Karpas-422 (cell line): Measurements from ENCODE around the gene SLC25A29. TPM values are rescaled to one million over a fixed set of nuclear protein-coding genes. Genes with fewer than 3 reads are reported as not detected.
"Not testable (repeated sequence)": the region's sequence is repeated elsewhere in the genome, so short reads cannot be mapped to it uniquely, and the experiment has no call there.

Experiments
- DNase-seq: peaks from one replicate; pipeline ENCODE4 v3.0.0-alpha.2; 2015
- H2AFZ ChIP-seq: fragments of 200-600 bp; sonication (generic); 2 replicates; pipeline ENCODE4 v1.6.1; 2014; ENCODE audit warnings: antibody characterized with exemption, low read length, mixed read lengths
- H3K27ac ChIP-seq: fragments of 200-600 bp; sonication (generic); 2 replicates; pipeline ENCODE4 v1.5.1; 2014; ENCODE audit warnings: mild to moderate bottlenecking, low read length, moderate library complexity
- H3K27me3 ChIP-seq: fragments of 200-600 bp; sonication (generic); 2 replicates; pipeline ENCODE4 v1.6.1; 2014; ENCODE audit warnings: low read length, mixed read lengths
- H3K36me3 ChIP-seq: fragments of 200-600 bp; sonication (generic); 2 replicates; pipeline ENCODE4 v1.6.1; 2014; ENCODE audit warnings: low read length, mixed read lengths; ENCODE audit not compliant: insufficient read depth
- H3K4me1 ChIP-seq: fragments of 200-600 bp; sonication (generic); 2 replicates; pipeline ENCODE4 v1.6.1; 2014; ENCODE audit warnings: mild to moderate bottlenecking, low read length, mixed read lengths
- H3K4me2 ChIP-seq: fragments of 200-600 bp; sonication (generic); 2 replicates; pipeline ENCODE4 v1.6.1; 2014; ENCODE audit warnings: low read length, low read depth, mild to moderate bottlenecking; ENCODE audit not compliant: poor library complexity, severe bottlenecking
- H3K4me3 ChIP-seq: fragments of 200-600 bp; sonication (generic); 2 replicates; pipeline ENCODE4 v1.5.1; 2014; ENCODE audit warnings: mild to moderate bottlenecking, antibody characterized with exemption, low read length, mixed read lengths
- H3K79me2 ChIP-seq: fragments of 200-600 bp; sonication (generic); 2 replicates; pipeline ENCODE4 v1.6.1; 2014; ENCODE audit warnings: mild to moderate bottlenecking, low read length, mixed read lengths
- H3K9ac ChIP-seq: fragments of 200-600 bp; sonication (generic); 2 replicates; pipeline ENCODE4 v1.6.0; 2014; ENCODE audit warnings: low read length
- H3K9me2 ChIP-seq: fragments of 200-600 bp; sonication (generic), shearing (Covaris generic); replicated peaks from 2 replicates; pipeline ENCODE4 v1.6.0; 2014; ENCODE audit warnings: mild to moderate bottlenecking, low read length, moderate library complexity; ENCODE audit not compliant: insufficient read depth
- H3K9me3 ChIP-seq: fragments of 300-700, 200-600 bp; sonication (generic); 2 replicates; pipeline ENCODE4 v1.6.1; 2014; ENCODE audit warnings: low read length, mixed read lengths
- H4K20me1 ChIP-seq: fragments of 200-600 bp; sonication (generic); 2 replicates; pipeline ENCODE4 v1.6.1; 2014; ENCODE audit warnings: mild to moderate bottlenecking, antibody characterized with exemption, low read length, low read depth; ENCODE audit not compliant: insufficient read depth
- total RNA-seq: library from RNA; depleted of rRNA; stranded (reverse); fragments of >200 nt; shearing (Covaris generic); gene quantifications from 2 replicates; pipeline ENCODE4 v1.2.3, GENCODE V29; 2014; ENCODE audit warnings: low replicate concordance

Gene SLC25A29
- total RNA-seq, 1 experiment from 2014 or later: 29.4 TPM

DNA sequence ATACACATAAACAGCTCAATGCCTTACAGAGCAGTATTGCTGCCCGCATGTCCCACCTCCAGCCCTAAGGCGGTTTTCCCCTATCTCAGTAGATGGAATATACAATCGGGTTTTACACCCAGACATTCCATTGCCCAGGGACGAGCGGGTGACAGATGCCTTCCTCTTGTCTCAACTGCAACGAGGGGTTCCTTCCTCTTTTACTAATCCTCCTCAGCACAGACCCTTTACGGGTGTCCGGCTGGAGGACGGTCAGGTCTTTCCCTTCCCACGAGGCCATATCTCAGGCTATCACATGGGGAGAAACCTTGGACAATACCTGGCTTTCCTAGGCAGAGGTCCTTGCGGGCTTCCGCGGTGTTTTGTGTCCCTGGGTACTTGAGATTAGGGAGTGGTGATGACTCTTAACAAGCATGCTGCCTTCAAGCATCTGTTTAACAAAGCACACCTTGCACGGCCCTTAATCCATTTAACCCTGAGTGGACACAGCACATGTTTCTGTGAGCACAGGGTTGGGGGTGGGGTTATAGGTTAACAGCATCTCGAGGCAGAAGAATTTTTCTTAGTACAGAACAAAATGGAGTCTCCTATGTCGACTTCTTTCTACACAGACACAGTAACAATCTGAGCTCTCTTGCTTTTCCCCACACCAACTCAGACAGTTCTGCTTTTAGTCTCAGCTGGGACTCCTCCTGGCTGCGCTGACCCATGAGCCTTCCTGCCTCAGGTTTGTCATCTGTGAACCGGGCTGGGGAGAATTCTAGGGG lies 6.0 kb upstream of the SLC25A29 start:
- H3K27ac ChIP-seq: peak overlapping the region; percentile 7; the same call in 1 of the 2 replicates
- not testable (repeated sequence) for H3K36me3 ChIP-seq, H3K9me3 ChIP-seq, H4K20me1 ChIP-seq, H3K27me3 ChIP-seq, H3K79me2 ChIP-seq, H3K9me2 ChIP-seq
- H3K4me2 ChIP-seq: peak overlapping the region; percentile 43
- peak overlapping the region; percentile 25; the same call in 1 of the 2 replicates for H2AFZ ChIP-seq
- H3K4me1 ChIP-seq: peaks cover 22% of the 10 kb centered on the region
- H3K9ac ChIP-seq: peak overlapping the region; percentile 11
- peak; percentile 68 for DNase-seq
- H3K4me3 ChIP-seq: peak overlapping the region; percentile 21; the same call in 1 of the 2 replicates

DNA sequence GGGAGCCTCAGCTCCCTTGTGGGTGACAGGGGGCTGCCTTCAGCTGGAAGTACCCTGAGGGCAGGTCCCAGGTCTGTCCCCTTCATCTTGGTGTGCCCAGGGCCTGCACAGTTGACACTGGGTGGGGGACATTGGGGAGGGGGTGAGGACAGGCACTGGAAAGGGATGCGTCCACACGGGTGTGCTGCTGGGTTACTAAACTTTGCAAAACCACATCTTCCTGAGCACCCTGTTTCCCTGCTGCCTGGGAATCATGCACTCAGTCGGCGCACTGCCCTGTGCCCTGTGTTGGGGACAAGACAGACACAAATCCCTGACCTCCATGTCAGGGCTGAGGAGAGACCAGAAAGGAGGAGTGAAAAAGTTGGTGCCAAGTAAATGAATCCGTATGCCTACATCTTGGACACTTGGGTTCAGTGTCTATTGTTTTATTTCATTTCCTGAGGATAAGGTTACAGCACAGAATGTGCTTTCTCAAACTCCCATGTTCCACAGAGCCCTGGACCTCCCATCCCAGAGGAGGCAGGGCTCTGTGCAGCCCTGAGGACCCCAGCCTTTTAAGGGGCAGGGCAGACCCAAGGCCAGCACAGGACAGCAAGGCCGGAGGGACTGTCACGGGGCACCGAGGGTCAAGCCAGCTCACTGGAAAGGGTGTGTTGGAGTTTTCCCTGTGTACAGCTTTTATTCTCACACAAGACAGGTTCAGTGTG lies 2.9 kb upstream of the SLC25A29 start:
- DNase-seq: no peak
- no peaks in the 10 kb centered on the region for H3K79me2 ChIP-seq
- H3K36me3 ChIP-seq: no peaks in the 10 kb centered on the region
- no peak overlapping the region for H3K27ac ChIP-seq
- H3K9ac ChIP-seq: no peak overlapping the region
- H2AFZ ChIP-seq: no peak overlapping the region
- H3K27me3 ChIP-seq: no peaks in the 10 kb centered on the region
- H3K4me3 ChIP-seq: no peak overlapping the region
- H3K4me1 ChIP-seq: peaks cover 50% of the 10 kb centered on the region
- no peaks in the 10 kb centered on the region for H3K9me2 ChIP-seq
- no peak overlapping the region for H3K4me2 ChIP-seq
- H3K9me3 ChIP-seq: no peaks in the 10 kb centered on the region
- peaks cover 8% of the 10 kb centered on the region; the same call in 1 of the 2 replicates for H4K20me1 ChIP-seq

DNA sequence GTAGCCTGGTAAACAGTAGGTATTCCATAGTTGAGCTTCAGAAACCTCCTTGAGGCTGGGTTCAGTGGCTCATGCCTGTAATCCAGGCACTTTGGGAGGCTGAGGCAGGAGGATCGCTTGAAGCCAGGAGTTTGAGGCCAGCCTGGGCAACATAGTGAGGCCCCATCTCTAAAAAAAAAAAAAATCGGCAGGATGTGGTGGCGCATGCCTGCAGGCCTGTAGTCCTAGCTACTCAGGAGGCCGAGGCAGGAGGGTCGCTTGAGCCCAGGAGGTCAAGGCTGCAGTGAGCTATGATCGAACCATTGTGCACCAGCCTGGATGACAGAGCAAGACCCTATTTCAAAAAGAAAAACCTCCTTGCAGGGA lies 2.2 kb upstream of the SLC25A29 start:
- H3K9me2 ChIP-seq, H3K27ac ChIP-seq, H3K36me3 ChIP-seq, H2AFZ ChIP-seq, H3K79me2 ChIP-seq, H3K27me3 ChIP-seq, H3K9ac ChIP-seq, H3K9me3 ChIP-seq, DNase-seq, H3K4me2 ChIP-seq, H3K4me3 ChIP-seq: not testable (repeated sequence)
- Histone ChIP-seq H3K4me1 (peaks cover 52% of the 10 kb centered on the region), H4K20me1 (peaks cover 16% of the 10 kb centered on the region; the same call in 1 of the 2 replicates)

DNA sequence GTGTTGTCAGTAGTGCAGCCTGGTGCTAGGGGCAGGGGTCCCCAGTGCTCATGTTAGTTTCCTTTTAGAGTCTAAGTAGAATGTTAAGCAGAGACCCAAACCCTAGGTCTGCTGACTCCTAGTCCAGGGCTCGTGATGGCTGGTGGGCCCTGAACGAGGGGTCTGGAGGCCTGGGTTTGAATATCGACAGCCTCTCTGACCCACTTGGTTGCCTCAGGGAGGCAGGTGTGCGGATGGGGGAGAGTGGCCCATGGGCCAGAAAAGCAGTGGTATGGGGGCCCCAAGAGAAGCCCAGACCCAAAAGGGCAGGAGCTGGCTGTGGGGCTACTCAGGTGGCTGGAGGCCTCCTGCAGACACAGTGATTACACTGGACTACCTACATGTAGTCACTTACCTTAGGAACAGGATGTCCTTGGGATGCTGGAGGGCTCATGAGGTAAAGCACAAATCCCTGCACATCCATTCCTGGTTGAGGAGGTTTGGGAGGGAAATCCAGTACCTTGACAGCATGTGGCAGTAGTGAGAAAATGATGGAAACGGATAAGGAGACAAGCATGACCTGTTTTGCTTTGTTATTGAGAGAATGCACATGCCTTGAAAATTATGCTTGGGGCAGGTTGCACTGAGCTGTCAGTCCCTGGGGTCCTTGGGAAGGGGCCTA lies 1.7 kb upstream of the SLC25A29 start:
- peaks cover 16% of the 10 kb centered on the region; the same call in 1 of the 2 replicates for H4K20me1 ChIP-seq
- H3K27ac ChIP-seq: no peak overlapping the region
- no peak overlapping the region for H3K4me2 ChIP-seq
- no peak overlapping the region for H2AFZ ChIP-seq
- H3K36me3 ChIP-seq: no peaks in the 10 kb centered on the region
- DNase-seq: no peak
- H3K79me2 ChIP-seq: no peaks in the 10 kb centered on the region
- no peaks in the 10 kb centered on the region for H3K27me3 ChIP-seq
- peaks cover 54% of the 10 kb centered on the region for H3K4me1 ChIP-seq
- no peaks in the 10 kb centered on the region for H3K9me3 ChIP-seq
- no peak overlapping the region for H3K4me3 ChIP-seq
- H3K9me2 ChIP-seq: no peaks in the 10 kb centered on the region
- no peak overlapping the region for H3K9ac ChIP-seq

DNA sequence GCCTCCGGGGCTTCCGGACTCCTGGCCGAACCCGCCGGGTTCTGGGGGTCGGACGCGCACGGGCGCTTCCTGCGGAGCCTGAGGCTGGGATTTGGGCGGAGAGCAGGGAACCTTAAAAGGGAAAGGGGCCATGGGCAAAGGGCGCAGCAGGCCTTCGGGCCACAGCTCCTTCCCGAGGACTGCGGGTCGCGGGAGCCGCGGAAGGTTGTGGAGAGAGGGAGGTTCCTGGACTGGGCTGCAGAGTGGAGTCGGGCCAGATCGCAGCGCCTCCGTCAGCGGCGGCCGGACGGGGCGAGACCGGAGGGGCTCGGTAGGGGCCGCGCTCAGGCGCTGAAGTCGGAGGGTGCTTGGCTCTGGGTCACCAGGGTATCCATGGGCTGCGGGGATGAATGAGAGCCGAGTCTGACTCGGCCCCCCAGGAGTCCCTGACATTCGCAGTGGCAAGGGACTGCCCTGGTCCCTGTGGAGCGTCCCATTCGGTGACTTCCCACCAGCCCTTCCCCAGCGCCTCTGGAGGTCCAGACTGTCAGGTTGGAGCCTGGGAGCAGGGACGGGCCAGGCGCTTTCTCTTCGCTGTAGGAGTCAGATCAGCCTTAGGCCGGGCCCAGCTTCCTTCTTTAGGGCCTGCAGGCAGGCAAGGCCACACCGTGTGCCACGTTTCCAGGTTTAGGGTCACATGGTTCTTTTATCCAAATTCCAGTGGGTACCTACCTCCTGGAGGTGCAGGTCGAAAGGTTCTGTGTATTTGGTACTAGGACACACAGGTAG lies 938 bp upstream of the SLC25A29 start:
- Histone ChIP-seq H3K4me3 (peak overlapping the region; percentile 70), H3K36me3 (no peaks in the 10 kb centered on the region), H3K79me2 (no peaks in the 10 kb centered on the region), H4K20me1 (peaks cover 16% of the 10 kb centered on the region; the same call in 1 of the 2 replicates), H3K4me2 (peak overlapping the region; percentile 88), H2AFZ (0 out of 2 replicates have a peak overlapping the region, but pooled peaks have one; percentile 58), H3K9me3 (no peaks in the 10 kb centered on the region), H3K4me1 (peaks cover 47% of the 10 kb centered on the region), H3K9ac (peak overlapping the region; percentile 69), H3K27ac (no peak overlapping the region), H3K27me3 (no peaks in the 10 kb centered on the region), H3K9me2 (no peaks in the 10 kb centered on the region)
- DNase-seq: no peak

DNA sequence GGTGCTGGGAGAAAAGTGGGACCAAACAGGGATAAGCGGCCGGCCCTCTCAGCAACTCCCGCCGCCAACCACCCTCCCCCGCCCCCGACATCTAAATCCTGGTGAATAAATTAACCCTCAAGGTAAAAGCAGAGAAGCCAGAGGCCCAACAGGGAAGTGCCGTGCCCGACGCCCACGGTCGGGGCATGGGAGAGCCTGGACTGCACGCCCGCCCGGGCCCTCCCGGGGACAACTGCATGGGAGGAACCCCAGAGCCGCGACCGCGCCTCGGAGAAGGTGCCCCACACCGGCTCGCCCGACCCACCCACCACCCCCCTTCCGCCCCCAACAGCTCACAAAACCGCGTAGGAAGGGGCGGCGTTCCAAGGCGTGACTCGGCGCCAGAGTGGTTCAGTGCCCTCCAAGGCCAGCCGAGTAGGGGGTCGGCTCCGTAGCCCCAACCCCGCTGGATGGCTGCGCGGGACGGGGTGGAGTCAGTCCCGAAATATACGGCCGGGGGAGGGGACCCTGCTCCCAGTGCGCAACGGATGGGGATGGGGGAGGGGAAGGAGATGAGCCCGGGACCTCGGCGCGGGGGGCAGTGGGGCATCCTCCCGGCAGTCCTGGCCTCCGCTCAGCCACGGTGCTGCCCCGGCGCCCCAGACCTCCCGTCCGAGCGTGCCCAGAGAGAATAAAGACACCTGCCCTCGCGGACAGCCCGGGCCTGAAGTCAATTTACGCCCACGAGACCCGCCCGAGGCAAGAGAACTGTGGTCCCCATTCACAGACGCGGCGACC lies 732 bp downstream of the SLC25A29 start:
- Histone ChIP-seq H3K27ac (no peak overlapping the region), H3K4me2 (peak overlapping the region; percentile 88), H4K20me1 (peaks cover 16% of the 10 kb centered on the region; the same call in 1 of the 2 replicates), H3K27me3 (no peaks in the 10 kb centered on the region), H2AFZ (no peak overlapping the region), H3K4me3 (peak overlapping the region; percentile 70; the same call in 1 of the 2 replicates), H3K4me1 (peaks cover 33% of the 10 kb centered on the region), H3K79me2 (no peaks in the 10 kb centered on the region), H3K9me2 (no peaks in the 10 kb centered on the region), H3K36me3 (no peaks in the 10 kb centered on the region), H3K9ac (peak overlapping the region; percentile 69), H3K9me3 (no peaks in the 10 kb centered on the region)
- DNase-seq: no peak

DNA sequence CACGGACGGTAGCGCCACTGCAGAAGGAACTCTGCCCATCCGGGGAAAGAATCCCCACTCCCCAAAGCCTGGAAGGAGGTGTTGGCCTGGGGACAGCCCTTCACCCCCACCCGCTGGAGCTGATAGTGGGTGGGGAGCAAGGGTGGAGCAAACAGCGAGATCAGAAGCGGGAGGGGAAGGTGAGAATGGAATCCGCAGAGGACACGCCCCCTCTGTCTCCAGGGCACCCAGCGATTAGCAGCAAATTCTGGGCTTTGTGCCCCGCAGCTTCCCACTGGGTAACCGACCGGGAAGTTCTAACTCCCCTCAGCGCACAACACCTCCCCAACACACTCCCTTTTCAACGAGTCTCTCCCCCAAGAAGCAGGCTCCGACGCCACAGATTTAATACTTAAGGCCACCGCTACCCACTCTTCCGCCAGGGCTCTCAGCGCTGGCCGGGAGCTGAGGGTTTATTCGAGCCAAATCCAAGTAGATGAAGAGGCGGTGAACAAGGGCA lies 1.4 kb downstream of the SLC25A29 start:
- Histone ChIP-seq H3K4me3 (peak overlapping the region; percentile 70; the same call in 1 of the 2 replicates), H3K9me2 (no peaks in the 10 kb centered on the region), H3K27ac (no peak overlapping the region), H3K9ac (peak overlapping the region; percentile 69), H3K36me3 (no peaks in the 10 kb centered on the region), H3K4me1 (peaks cover 33% of the 10 kb centered on the region), H3K27me3 (no peaks in the 10 kb centered on the region), H3K9me3 (no peaks in the 10 kb centered on the region), H2AFZ (no peak overlapping the region), H4K20me1 (peaks cover 16% of the 10 kb centered on the region; the same call in 1 of the 2 replicates), H3K79me2 (no peaks in the 10 kb centered on the region), H3K4me2 (peak overlapping the region; percentile 88)
- peak; percentile 58 for DNase-seq
